CD4-positive, alpha-beta T cell treated with Interferon alpha-2 for 1 hour (primary cell): ENCODE results near the gene SMU1.
"Not testable (repeated sequence)": the region's sequence is repeated elsewhere in the genome, so short reads cannot be mapped to it uniquely, and the experiment has no call there.

Experiments used
- DNase-seq, 2 donors: peaks; one replicate each; pipeline ENCODE4 v3.0.0-alpha.2; 2020 to 2022

The SMU1 gene

GRCh38 chr9:33007755-33008154 is 68.7 kb downstream of the SMU1 start:
- no peak for DNase-seq

GRCh38 chr9:33005335-33005734 is 71.1 kb downstream of the SMU1 start:
- DNase-seq: not testable (repeated sequence)

- DNase-seq: peak; percentile 12 to 46
These were observed 75.8 kb downstream of the SMU1 start for GRCh38 chr9:33000682-33001055.

- DNase-seq: no peak
These were observed 83.8 kb downstream of the SMU1 start for GRCh38 chr9:32992595-32993238.

- no peak for DNase-seq
These were observed 84.4 kb downstream of the SMU1 start for GRCh38 chr9:32991897-32992594.
